Measurements from ENCODE around the gene EPS8L3.
"Not testable (repeated sequence)": the region's sequence is repeated elsewhere in the genome, so short reads cannot be mapped to it uniquely, and the experiment has no call there.

Gene EPS8L3

GRCh38 chr1:109714661-109715372 is 48.9 kb downstream of the EPS8L3 start:
- no peak for DNase-seq (ENCODE audit: extremely low read depth in 1 of 2, low read depth in 1 of 2)

DNA sequence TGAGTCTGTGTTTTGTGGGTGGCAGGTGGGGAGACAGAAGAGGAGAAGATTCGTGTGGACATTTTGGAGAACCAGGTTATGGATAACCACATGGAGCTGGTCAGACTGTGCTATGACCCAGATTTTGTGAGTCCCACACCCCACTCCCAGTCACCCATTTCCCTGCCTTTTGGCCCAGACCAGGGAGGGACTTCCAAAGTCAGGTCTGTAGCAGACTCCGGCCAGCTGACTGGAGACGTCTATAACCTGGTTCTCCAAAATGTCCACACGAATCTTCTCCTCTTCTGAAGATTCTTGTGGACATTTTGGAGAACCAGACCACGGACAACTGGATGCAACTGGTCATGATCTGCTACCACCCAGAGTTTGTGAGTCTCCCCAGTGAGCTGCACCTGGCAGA is 50.1 kb downstream of the EPS8L3 start:
- DNase-seq (ENCODE audit: extremely low read depth in 1 of 2, low read depth in 1 of 2), result no peak

DNA sequence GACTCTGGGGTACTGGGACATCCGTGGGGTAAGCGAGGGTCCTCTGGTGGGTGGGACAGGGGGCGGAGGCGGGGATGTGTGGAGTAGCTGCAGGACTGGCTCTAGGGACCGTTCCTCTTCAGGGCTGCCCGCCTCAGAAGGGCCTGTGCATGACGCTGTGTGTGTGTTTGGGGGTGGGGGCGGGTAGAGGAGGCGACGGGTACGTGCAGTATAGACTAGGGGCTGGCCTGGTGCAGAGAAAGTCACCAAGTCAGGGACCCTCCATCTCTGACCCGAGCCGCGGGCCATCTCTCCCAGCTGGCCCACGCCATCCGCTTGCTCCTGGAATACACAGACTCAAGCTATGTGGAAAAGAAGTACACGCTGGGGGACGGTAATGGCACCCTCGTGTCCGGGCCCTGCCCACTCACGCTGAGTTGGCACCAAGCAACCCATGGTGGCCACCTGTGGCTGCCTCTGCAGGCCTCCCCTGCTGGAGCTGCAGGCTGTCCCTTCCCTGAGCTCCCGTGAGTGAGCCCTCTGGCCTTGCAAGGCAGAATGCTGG is 51.3 kb downstream of the EPS8L3 start:
- no peak for DNase-seq (ENCODE audit: extremely low read depth in 1 of 2, low read depth in 1 of 2)

GRCh38 chr1:109711593-109712320 is 52.0 kb downstream of the EPS8L3 start, which contains the start of gene GSTM5:
GSTM5 (plus strand) TSS chr1:109712251; CDS start chr1:109712313, 62 bp downstream.
- not testable (repeated sequence) for DNase-seq (ENCODE audit: extremely low read depth in 1 of 2, low read depth in 1 of 2)

DNA sequence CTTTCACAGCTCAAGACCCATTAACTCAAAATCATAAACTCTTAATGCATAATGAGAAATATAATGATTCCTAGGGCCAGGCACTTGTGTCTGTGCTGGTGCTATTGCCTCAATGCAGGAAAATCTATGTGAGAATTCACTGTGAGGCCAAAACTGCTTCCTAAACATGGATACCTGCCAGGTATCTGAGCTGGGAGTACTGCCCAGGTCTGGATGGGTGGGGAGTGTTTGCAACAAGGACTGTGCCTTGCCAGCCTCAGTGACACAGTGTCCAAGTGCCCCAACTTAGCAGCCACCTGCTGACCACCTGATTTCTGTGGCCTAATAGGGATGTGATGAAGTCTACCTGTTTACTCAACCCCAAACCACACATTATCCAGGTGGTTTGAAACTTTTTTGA is 53.9 kb downstream of the EPS8L3 start:
- DNase-seq (ENCODE audit: extremely low read depth in 1 of 2, low read depth in 1 of 2), result not testable (repeated sequence)

- DNase-seq (ENCODE audit: extremely low read depth in 1 of 2, low read depth in 1 of 2), result not testable (repeated sequence)
Observed at GRCh38 chr1:109708949-109709348, 54.8 kb downstream of the EPS8L3 start.

GRCh38 chr1:109705411-109705810 is 58.3 kb downstream of the EPS8L3 start:
- DNase-seq (ENCODE audit: extremely low read depth in 1 of 2, low read depth in 1 of 2), result no peak

DNA sequence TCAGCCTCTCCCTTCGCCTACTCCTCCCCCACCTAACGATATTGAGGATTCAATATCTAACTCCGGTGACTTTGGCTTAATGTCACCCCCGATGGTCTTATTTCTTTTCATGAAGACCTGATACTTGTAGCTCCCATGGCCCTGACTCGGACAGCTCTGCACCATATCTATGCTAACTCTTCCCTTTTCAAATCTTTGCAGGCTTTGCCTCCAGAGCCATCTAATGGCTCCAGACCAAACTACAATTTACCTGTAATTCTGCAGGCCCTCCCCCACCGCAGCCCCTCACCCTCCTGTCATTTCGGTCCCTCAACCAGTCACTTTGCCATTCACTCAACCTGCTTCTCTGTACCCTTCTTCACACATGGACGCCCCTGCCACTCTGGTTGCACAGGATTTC is 59.5 kb downstream of the EPS8L3 start:
- DNase-seq (ENCODE audit: extremely low read depth in 1 of 2, low read depth in 1 of 2), result no peak

DNA sequence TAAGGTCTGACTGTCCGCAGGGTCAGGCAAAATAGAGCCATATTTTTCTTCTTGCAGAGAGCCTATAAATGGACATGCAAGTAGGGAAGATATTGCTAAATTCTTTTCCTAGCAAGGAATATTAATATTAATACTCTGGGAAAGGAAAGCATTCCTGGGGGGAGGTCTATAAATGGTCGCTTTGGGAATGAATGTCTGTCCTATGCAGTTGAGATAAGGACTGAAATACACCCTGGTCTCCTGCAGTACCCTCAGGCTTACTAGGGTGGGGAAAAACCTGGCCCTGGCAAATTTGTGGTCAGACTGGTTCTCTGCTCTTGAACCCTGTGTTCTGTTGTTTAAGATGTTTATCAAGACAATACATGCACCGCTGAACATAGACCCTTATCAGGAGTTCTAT is 60.8 kb downstream of the EPS8L3 start:
- not testable (repeated sequence) for DNase-seq (ENCODE audit: extremely low read depth in 1 of 2, low read depth in 1 of 2)
